ENCODE data around the gene PCBP2.

GRCh38 chr12:53441040-53441833, 10.7 kb upstream of the PCBP2 start, which contains the start of gene PRR13:
- TF ChIP-seq CTCF (IDR thresholded peaks at IDR 0.05; ENCODE audit: low read depth, low read length) = no peak
- TF ChIP-seq POLR2A (IDR thresholded peaks at IDR 0.05; ENCODE audit: extremely low read depth, insufficient read length) = peak; percentile 89

All from NB4 (cell line).